Natural killer cell (primary cell): ENCODE measurements around the gene CNR2. TPM values are rescaled to one million over a fixed set of nuclear protein-coding genes. Genes with fewer than 3 reads are reported as not detected.

ENCODE experiments used
- ATAC-seq, 3 donors: fragments of 150-1000 bp in 2 of 3; fragments of 200-7000 bp in 1 of 3; cut with Tn5 transposase; 1 replicate in 1 of 3; 2 replicates in 2 of 3; pipeline ENCODE4 v1.10.0; 2021; ENCODE audit warnings: mild to moderate bottlenecking in 2 of 3, moderate library complexity in 2 of 3
- DNase-seq, 2 donors: peaks; one replicate each; pipeline versions ENCODE4 v3.0.0 to v3.0.0-alpha.2; 2013 to 2021; ENCODE audit warnings: mixed read lengths in 1 of 2
- H3K27ac ChIP-seq: one replicate; pipeline ENCODE4 v1.5.1; 2013; ENCODE audit warnings: mild to moderate bottlenecking, low read length
- H3K27me3 ChIP-seq: one replicate; pipeline ENCODE4 v1.6.1; 2013; ENCODE audit warnings: low read length; ENCODE audit not compliant: control insufficient read depth, insufficient read depth
- H3K36me3 ChIP-seq: one replicate; pipeline ENCODE4 v1.6.1; 2013; ENCODE audit warnings: low read length; ENCODE audit not compliant: control insufficient read depth, insufficient read depth
- H3K4me1 ChIP-seq: one replicate; pipeline ENCODE4 v1.6.1; 2013; ENCODE audit warnings: low read length; ENCODE audit not compliant: control insufficient read depth, insufficient read depth
- H3K4me3 ChIP-seq: one replicate; pipeline ENCODE4 v1.5.1; 2013; ENCODE audit warnings: low read length
- H3K9me3 ChIP-seq: one replicate; pipeline ENCODE4 v1.6.1; 2013; ENCODE audit warnings: low read length; ENCODE audit not compliant: control insufficient read depth, insufficient read depth
- H3K27ac Mint-ChIP-seq, 2 donors: one replicate each; pipeline ENCODE4 v1.8.0; 2022; ENCODE audit warnings: mild to moderate bottlenecking in 2 of 2, mixed read lengths in 2 of 2, moderate library complexity in 1 of 2
- H3K27me3 Mint-ChIP-seq, 2 donors: one replicate each; pipeline ENCODE4 v1.8.0; 2022; ENCODE audit warnings: low read depth in 2 of 2, mixed read lengths in 2 of 2
- H3K36me3 Mint-ChIP-seq: one replicate; pipeline ENCODE4 v1.8.0; 2022; ENCODE audit warnings: mixed read lengths
- H3K4me1 Mint-ChIP-seq, 2 donors: one replicate each; pipeline ENCODE4 v1.8.0; 2022; ENCODE audit warnings: mixed read lengths in 2 of 2
- H3K4me3 Mint-ChIP-seq: one replicate; pipeline ENCODE4 v1.8.0; 2022; ENCODE audit warnings: mild to moderate bottlenecking, moderate library complexity, mixed read lengths
- H3K9me3 Mint-ChIP-seq, 2 donors: one replicate each; pipeline ENCODE4 v1.8.0; 2022; ENCODE audit warnings: mixed read lengths in 2 of 2
- WGBS: methylation state at CpG from one replicate; pipeline ENCODE4 v1.1.7; 2013; ENCODE audit warnings: missing lambda C conversion rate; ENCODE audit not compliant: insufficient coverage; 5-methylcytosine and 5-hydroxymethylcytosine counted together
- intact Hi-C: fragments of 100-400 bp; cut with micrococcal nuclease; formaldehyde crosslinking; loops from one replicate; pipeline ENCODE4 v1.14.2; 2022
- total RNA-seq, 4 donors: library from RNA; stranded (reverse); fragments of 120-200 nt in 1 of 4; gene quantifications; one replicate each; pipeline versions ENCODE4 v1.2.3 to v1.2.4, GENCODE V29; 2013 to 2022
- TF ChIP-seq, protein P1 (sequence below): fragments of 200-600 bp; IDR thresholded peaks from one replicate; pipeline ENCODE4 v1.8.0; 2022; ENCODE audit warnings: antibody characterized with exemption

Gene CNR2
- total RNA-seq, 3 donors from 2014 or later (not counting 1 experiment from before 2014, with no cell fraction given), result 5.3 to 12.0 (median 6.1) TPM

DNA sequence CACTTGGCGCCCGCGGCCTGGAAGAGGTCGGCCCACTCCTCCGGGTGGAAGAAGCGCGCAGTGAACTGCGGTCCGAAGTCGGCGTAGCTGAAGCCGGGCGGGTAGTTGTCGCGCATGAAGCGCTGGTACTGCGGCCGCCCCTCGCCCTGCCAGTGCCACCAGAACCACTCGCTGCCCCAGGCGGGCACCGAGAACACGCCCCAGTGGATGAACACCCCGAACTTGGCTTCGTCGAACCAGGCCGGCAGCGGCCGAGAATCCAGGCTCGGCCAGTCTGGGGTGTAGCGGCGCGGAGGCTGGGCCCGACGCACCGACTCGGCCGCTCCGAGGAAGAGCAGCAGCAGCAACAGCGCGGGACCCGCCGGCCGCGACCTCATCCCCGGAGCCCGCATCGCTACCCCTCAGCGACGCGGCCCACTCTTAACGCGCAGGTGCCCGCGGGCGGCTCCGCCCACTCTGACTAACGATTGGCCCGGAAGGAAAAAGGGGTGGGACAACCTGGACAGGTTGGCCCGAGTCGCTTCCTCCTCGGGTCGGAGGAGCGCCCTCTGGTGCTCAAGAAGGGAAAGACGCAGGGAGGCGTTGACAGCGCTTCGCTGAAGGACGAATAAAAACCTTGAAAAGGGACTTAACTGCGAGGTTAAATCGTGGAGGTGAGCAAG lies 45.1 kb downstream of the CNR2 start, which contains the start of gene FUCA1:
Gene FUCA1 (minus strand): TSS at position 396 of the 662 bp plus-strand sequence. CDS start 4 bp downstream, at position 392.
- H3K9me3 ChIP-seq, result no peaks in the 10 kb centered on the region
- under 1% methylated on average over 71 of the region's 71 CpGs for WGBS
- TF ChIP-seq, protein P1, sequence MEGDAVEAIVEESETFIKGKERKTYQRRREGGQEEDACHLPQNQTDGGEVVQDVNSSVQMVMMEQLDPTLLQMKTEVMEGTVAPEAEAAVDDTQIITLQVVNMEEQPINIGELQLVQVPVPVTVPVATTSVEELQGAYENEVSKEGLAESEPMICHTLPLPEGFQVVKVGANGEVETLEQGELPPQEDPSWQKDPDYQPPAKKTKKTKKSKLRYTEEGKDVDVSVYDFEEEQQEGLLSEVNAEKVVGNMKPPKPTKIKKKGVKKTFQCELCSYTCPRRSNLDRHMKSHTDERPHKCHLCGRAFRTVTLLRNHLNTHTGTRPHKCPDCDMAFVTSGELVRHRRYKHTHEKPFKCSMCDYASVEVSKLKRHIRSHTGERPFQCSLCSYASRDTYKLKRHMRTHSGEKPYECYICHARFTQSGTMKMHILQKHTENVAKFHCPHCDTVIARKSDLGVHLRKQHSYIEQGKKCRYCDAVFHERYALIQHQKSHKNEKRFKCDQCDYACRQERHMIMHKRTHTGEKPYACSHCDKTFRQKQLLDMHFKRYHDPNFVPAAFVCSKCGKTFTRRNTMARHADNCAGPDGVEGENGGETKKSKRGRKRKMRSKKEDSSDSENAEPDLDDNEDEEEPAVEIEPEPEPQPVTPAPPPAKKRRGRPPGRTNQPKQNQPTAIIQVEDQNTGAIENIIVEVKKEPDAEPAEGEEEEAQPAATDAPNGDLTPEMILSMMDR, result peak; percentile 90
- H3K4me3 Mint-ChIP-seq, result peak within 1 kb of the TSS; percentile 92
- ATAC-seq (peak; percentile 99 to 100 (median 99)), DNase-seq (peak; percentile 94 to 99)
- peaks cover 29% of the 10 kb centered on the region for H3K4me1 ChIP-seq
- peak within 1 kb of the TSS; percentile 78 for H3K4me3 ChIP-seq
- no peaks in the 10 kb centered on the region for H3K36me3 Mint-ChIP-seq
- H3K27me3 ChIP-seq, result no peaks in the 10 kb centered on the region
- peak within 1 kb of the TSS; percentile 61 for H3K27ac ChIP-seq
- peak within 1 kb of the TSS; percentile 80 to 87 for H3K27ac Mint-ChIP-seq
- H3K4me1 Mint-ChIP-seq, result peaks cover 23 to 30% of the 10 kb centered on the region in 2 donors
- intact Hi-C loops, result loop anchor here (1.0 to 2.0 kb wide), 4 partner anchors 49 to 96 kb away; partner anchors contain the start of gene GALE
- H3K27me3 Mint-ChIP-seq, result peaks cover 4 to 7% of the 10 kb centered on the region in 2 donors
- H3K9me3 Mint-ChIP-seq, result no peaks in the 10 kb centered on the region
- H3K36me3 ChIP-seq, result peaks cover 9% of the 10 kb centered on the region

DNA sequence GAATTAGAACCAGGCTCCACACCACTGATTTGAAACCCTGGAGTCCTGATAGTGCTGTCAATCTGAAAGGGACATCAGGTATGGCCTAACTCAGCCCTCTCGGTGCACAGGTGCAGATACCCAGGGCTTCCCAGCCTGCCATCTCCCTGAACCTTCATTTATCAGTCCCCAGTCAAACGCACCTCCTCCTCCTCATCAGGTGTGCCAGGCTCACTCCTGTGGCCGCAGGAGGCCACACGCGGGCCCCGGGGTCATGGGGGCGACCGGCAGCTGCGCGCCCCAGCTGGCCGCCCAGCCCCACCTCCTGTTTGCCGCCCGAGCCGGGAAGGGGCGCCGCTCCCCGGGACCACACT lies 45.6 kb downstream of the CNR2 start:
- peak overlapping the region; percentile 92 for H3K4me3 Mint-ChIP-seq
- intact Hi-C loops, result no loop called here
- TF ChIP-seq, protein P1, result no peak
- H3K36me3 Mint-ChIP-seq, result no peaks in the 10 kb centered on the region
- no peak for ATAC-seq
- Histone ChIP-seq H3K9me3 (no peaks in the 10 kb centered on the region), H3K27ac (peak overlapping the region; percentile 61), H3K4me1 (peaks cover 29% of the 10 kb centered on the region), H3K36me3 (peaks cover 6% of the 10 kb centered on the region), H3K27me3 (no peaks in the 10 kb centered on the region), H3K4me3 (peak overlapping the region; percentile 78)
- no peaks in the 10 kb centered on the region for H3K9me3 Mint-ChIP-seq
- peaks cover 23 to 30% of the 10 kb centered on the region in 2 donors for H3K4me1 Mint-ChIP-seq
- DNase-seq, result peak in 1 of 2 donors; percentile 16
- WGBS, result 3% methylated on average over 17 of the region's 17 CpGs
- H3K27me3 Mint-ChIP-seq, result peaks cover 4 to 7% of the 10 kb centered on the region in 2 donors
- H3K27ac Mint-ChIP-seq, result peak overlapping the region; percentile 80 to 87

DNA sequence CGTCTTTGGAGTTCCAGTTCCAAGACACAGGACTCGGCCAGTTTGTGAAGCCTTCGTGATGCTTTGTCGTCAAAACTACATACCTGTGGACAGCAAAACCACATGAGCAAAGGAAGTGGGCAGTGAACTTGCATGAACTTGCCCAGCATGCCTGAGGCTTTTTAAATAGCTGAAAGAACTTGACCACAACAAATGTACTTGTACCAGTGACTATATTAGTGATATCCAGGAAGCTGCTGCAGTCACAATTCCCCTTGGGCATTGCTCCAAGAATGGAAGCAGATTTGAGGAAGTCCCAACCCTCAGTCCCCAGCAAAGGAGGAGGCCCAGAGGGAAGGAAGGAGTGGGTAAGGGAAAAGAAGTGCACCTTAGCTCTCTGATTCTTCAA lies 47.6 kb downstream of the CNR2 start:
- Mint-ChIP-seq H3K4me3 (no peak overlapping the region), H3K36me3 (no peaks in the 10 kb centered on the region), H3K27me3 (peaks cover 4 to 7% of the 10 kb centered on the region in 2 donors), H3K9me3 (no peaks in the 10 kb centered on the region), H3K4me1 (peaks cover 23 to 30% of the 10 kb centered on the region in 2 donors), H3K27ac (no peak overlapping the region)
- no peak for ATAC-seq
- Histone ChIP-seq H3K27me3 (no peaks in the 10 kb centered on the region), H3K36me3 (peaks cover 16% of the 10 kb centered on the region), H3K27ac (no peak overlapping the region), H3K4me1 (peaks cover 29% of the 10 kb centered on the region), H3K9me3 (no peaks in the 10 kb centered on the region), H3K4me3 (no peak overlapping the region)
- WGBS, result 50% methylated on average over 4 of the region's 4 CpGs
- intact Hi-C loops, result no loop called here
- TF ChIP-seq, protein P1, result no peak
- DNase-seq, result no peak
